OCI-LY3 (cell line): ENCODE data around the gene COBL.

ENCODE experiments used
- H2AFZ ChIP-seq: fragments of 200-600, 300-600 bp; shearing (Covaris generic); 2 replicates; pipeline ENCODE4 v1.6.0; 2014; ENCODE audit warnings: antibody characterized with exemption, low read depth, low read length
- H3K27ac ChIP-seq: fragments of 200-600, 300-600 bp; sonication (generic); 2 replicates; pipeline ENCODE4 v1.5.1; 2014; ENCODE audit warnings: mild to moderate bottlenecking, low read length, moderate library complexity, mixed read lengths
- H3K27me3 ChIP-seq: fragments of 200-600, 300-600 bp; sonication (generic); 2 replicates; pipeline ENCODE4 v1.6.1; 2014; ENCODE audit warnings: low read depth, low read length, mixed read lengths
- H3K36me3 ChIP-seq: fragments of 200-600, 300-600 bp; sonication (generic); replicated peaks from 2 replicates; pipeline ENCODE3; 2014; ENCODE audit warnings: low read depth, low read length, mixed read lengths
- H3K4me1 ChIP-seq: fragments of 300-600, 200-600 bp; sonication (generic); 2 replicates; pipeline ENCODE4 v1.6.1; 2014; ENCODE audit warnings: low read length, mixed read lengths
- H3K4me2 ChIP-seq: fragments of 200-600, 300-600 bp; sonication (generic); 2 replicates; pipeline ENCODE4 v1.6.1; 2014; ENCODE audit warnings: low read length, mixed read lengths
- H3K4me3 ChIP-seq: fragments of 300-600, 200-600 bp; sonication (generic); 2 replicates; pipeline ENCODE4 v1.5.1; 2014; ENCODE audit warnings: antibody characterized with exemption, mild to moderate bottlenecking, low read length, moderate library complexity
- H3K79me2 ChIP-seq: fragments of 300-600, 200-600 bp; shearing (Covaris generic); 2 replicates; pipeline ENCODE4 v1.6.1; 2014; ENCODE audit warnings: mild to moderate bottlenecking, low read length, mixed read lengths
- H3K9ac ChIP-seq: fragments of 300-600, 200-600 bp; shearing (Covaris generic); 2 replicates; pipeline ENCODE4 v1.6.0; 2014; ENCODE audit warnings: mild to moderate bottlenecking, low read length, moderate library complexity
- H3K9me3 ChIP-seq: fragments of 200-600, 300-600 bp; shearing (Covaris generic); 2 replicates; pipeline ENCODE4 v1.6.1; 2014; ENCODE audit warnings: low read length, mixed read lengths; ENCODE audit not compliant: insufficient read depth
- H4K20me1 ChIP-seq: fragments of 200-600, 300-600 bp; sonication (generic); 2 replicates; pipeline ENCODE4 v1.6.1; 2016; ENCODE audit warnings: low read length, mixed read lengths; ENCODE audit not compliant: insufficient read depth
- CTCF ChIP-seq: fragments of 200-600, 300-600 bp; sonication (generic); IDR thresholded peaks from 2 replicates; pipeline ENCODE4 v1.5.1; 2014; ENCODE audit warnings: antibody characterized with exemption, low read length, low read depth
- EZH2phosphoT487 ChIP-seq: fragments of 200-600 bp; shearing (Covaris generic); IDR thresholded peaks from 2 replicates; pipeline ENCODE4 v1.6.1; 2018; ENCODE audit warnings: antibody characterized with exemption, mixed run types, low read depth

Gene COBL

GRCh38 chr7:51010534-51010933, 306.1 kb downstream of the COBL start:
- Histone ChIP-seq H3K9me3 (no peaks in the 10 kb centered on the region), H3K4me1 (no peaks in the 10 kb centered on the region), H3K9ac (no peak overlapping the region), H3K79me2 (no peaks in the 10 kb centered on the region), H3K4me3 (no peak overlapping the region), H4K20me1 (no peaks in the 10 kb centered on the region), H3K27ac (no peak overlapping the region), H2AFZ (no peak overlapping the region), H3K4me2 (no peak overlapping the region), H3K27me3 (peaks cover 6% of the 10 kb centered on the region; the same call in 1 of the 2 replicates), H3K36me3 (no peaks in the 10 kb centered on the region)
- TF ChIP-seq CTCF, result no peak
- no peak for TF ChIP-seq EZH2phosphoT487

DNA sequence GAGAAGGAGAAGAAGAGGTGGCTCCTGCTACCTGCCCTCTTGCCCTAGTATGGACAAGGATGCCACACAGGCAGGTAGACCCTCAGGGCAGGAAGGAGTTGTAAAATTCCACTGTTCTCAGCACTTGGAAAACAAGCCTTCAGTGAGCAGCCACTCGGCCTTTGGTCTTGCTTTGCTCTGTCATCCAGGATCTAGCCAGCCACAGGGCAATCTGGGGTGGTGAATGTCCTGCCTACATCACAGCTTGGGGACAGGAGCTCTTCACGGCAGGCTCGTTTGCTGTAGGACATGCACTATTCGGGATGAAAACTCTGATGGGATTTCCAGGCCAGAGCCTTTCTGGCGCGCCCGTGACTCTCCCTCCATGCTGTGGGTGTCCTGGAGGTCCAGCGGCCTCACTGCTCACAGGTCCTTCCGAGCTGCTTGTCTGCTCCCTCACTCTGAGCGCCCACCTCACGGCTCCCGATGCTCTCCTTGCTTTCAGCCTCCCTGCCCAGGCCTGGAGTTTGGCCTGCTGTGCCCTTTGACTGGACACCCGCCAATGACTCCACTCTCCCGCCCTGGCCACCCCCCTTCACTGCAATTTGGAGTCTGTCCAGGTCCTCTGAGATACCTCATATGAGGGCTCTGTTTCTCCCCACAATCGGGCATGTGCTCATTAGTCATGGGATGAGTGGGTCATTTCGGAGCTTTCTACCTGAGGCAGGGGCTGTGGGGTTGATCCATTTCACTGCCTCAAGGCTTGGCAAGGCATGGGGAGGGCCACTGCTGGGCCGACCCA, 306.7 kb downstream of the COBL start:
- H3K9me3 ChIP-seq, result no peaks in the 10 kb centered on the region
- H3K27me3 ChIP-seq, result peaks cover 6% of the 10 kb centered on the region; the same call in 1 of the 2 replicates
- no peak overlapping the region for H3K4me2 ChIP-seq
- H2AFZ ChIP-seq, result no peak overlapping the region
- TF ChIP-seq CTCF (no peak), EZH2phosphoT487 (no peak)
- no peak overlapping the region for H3K27ac ChIP-seq
- no peaks in the 10 kb centered on the region for H3K4me1 ChIP-seq
- H3K9ac ChIP-seq, result no peak overlapping the region
- no peaks in the 10 kb centered on the region for H4K20me1 ChIP-seq
- H3K79me2 ChIP-seq, result no peaks in the 10 kb centered on the region
- no peak overlapping the region for H3K4me3 ChIP-seq
- H3K36me3 ChIP-seq, result no peaks in the 10 kb centered on the region

- no peaks in the 10 kb centered on the region for H3K4me1 ChIP-seq
- TF ChIP-seq CTCF (no peak), EZH2phosphoT487 (no peak)
- H3K9me3 ChIP-seq, result no peaks in the 10 kb centered on the region
- no peaks in the 10 kb centered on the region for H3K79me2 ChIP-seq
- H3K9ac ChIP-seq, result no peak overlapping the region
- H3K4me3 ChIP-seq, result no peak overlapping the region
- no peak overlapping the region for H3K27ac ChIP-seq
- no peaks in the 10 kb centered on the region for H3K36me3 ChIP-seq
- H3K4me2 ChIP-seq, result no peak overlapping the region
- H4K20me1 ChIP-seq, result no peaks in the 10 kb centered on the region
- peaks cover 6% of the 10 kb centered on the region; the same call in 1 of the 2 replicates for H3K27me3 ChIP-seq
- no peak overlapping the region for H2AFZ ChIP-seq
Observed at GRCh38 chr7:51007551-51008505, 308.8 kb downstream of the COBL start.
